Measurements from ENCODE around the gene POU3F1. TPM values are rescaled to one million over a fixed set of nuclear protein-coding genes. Genes with fewer than 3 reads are reported as not detected.

The POU3F1 gene
- total and polyA plus RNA-seq, 10 of the 15 experiments (the other 5 are each of a cell fraction or from before 2014, with no cell fraction given) = 0.04 to 0.53 (median 0.10) TPM; not detected in 3

DNA sequence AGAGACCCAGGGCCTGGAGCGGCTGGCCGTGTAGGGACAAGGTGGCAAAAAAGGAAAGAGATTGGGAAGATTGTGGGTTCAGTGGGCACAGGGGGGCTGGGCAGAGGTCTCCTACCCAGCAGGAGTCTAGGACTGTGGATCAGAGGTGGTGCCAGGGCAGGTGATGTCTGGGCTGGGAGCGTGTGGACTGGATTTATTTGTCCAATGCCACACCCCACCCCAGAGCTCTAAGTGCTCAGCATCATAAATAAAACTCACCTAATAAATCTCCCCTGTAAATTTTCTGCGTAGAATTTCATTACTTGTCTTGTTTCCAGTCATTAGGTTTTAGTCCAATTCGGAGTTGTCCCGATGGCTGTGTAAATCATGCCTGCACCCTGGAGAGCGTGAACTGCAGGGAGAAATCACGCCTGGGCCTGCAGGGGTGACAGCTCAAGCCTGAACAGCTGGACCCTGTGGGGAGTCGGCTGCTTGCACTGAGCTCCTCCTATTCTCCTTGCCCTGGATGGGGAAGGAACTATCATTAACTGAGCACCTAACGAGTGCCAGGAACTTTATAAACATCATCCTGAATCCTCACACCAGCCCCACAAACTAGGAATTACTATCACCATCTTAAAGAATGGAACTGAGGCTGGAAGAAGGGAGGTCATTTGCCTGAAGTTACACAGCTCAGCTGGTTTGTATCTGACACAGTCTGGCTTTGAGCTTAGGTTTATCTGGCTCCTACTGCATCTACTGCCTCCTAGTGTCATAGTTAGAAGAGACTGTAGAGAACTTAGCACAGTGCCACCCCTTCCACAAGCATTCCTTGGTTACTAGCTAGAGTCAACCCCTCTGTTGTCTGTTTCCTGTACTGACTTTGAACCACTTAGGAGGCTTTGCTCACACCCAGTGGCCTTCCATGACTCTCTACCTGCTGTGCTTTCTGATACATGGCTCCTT, 25.0 kb upstream of the POU3F1 start (continued):
- TF ChIP-seq, protein P1, sequence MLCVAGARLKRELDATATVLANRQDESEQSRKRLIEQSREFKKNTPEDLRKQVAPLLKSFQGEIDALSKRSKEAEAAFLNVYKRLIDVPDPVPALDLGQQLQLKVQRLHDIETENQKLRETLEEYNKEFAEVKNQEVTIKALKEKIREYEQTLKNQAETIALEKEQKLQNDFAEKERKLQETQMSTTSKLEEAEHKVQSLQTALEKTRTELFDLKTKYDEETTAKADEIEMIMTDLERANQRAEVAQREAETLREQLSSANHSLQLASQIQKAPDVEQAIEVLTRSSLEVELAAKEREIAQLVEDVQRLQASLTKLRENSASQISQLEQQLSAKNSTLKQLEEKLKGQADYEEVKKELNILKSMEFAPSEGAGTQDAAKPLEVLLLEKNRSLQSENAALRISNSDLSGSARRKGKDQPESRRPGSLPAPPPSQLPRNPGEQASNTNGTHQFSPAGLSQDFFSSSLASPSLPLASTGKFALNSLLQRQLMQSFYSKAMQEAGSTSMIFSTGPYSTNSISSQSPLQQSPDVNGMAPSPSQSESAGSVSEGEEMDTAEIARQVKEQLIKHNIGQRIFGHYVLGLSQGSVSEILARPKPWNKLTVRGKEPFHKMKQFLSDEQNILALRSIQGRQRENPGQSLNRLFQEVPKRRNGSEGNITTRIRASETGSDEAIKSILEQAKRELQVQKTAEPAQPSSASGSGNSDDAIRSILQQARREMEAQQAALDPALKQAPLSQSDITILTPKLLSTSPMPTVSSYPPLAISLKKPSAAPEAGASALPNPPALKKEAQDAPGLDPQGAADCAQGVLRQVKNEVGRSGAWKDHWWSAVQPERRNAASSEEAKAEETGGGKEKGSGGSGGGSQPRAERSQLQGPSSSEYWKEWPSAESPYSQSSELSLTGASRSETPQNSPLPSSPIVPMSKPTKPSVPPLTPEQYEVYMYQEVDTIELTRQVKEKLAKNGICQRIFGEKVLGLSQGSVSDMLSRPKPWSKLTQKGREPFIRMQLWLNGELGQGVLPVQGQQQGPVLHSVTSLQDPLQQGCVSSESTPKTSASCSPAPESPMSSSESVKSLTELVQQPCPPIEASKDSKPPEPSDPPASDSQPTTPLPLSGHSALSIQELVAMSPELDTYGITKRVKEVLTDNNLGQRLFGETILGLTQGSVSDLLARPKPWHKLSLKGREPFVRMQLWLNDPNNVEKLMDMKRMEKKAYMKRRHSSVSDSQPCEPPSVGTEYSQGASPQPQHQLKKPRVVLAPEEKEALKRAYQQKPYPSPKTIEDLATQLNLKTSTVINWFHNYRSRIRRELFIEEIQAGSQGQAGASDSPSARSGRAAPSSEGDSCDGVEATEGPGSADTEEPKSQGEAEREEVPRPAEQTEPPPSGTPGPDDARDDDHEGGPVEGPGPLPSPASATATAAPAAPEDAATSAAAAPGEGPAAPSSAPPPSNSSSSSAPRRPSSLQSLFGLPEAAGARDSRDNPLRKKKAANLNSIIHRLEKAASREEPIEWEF (IDR thresholded peaks at IDR 0.05; ENCODE audit: insufficient replicate concordance, low read depth, low read length) = no peak
- TF ChIP-seq RAD51 (IDR thresholded peaks at IDR 0.05) = no peak
- TF ChIP-seq MXI1 (IDR thresholded peaks at IDR 0.05; ENCODE audit: low read depth, low read length) = no peak
- TF ChIP-seq MEF2B (IDR thresholded peaks at IDR 0.05; ENCODE audit: partially characterized antibody, poor library complexity, severe bottlenecking) = no peak
- TF ChIP-seq RAD21 (IDR thresholded peaks at IDR 0.05; ENCODE audit: insufficient read depth, low read depth, low read length) = peak; percentile 66
- TF ChIP-seq SMC3 (IDR thresholded peaks at IDR 0.05; ENCODE audit: borderline replicate concordance, low read length) = peak; percentile 53; the same call in 1 of the 2 replicates
- no peak for TF ChIP-seq TCF3 (IDR thresholded peaks at IDR 0.05; ENCODE audit: borderline replicate concordance, insufficient read depth, low read depth, low read length)

Data from GM12878 (cell line).